IMR-90 (cell line): ENCODE data around the gene PPM1M.

Experiments used
- BHLHE40 ChIP-seq: fragments of 150-350 bp; IDR thresholded peaks from 2 replicates; pipeline ENCODE4 v1.6.1; 2016; ENCODE audit warnings: mild to moderate bottlenecking, low read depth, low read length
- CEBPB ChIP-seq: IDR thresholded peaks from 2 replicates; pipeline ENCODE4 v1.6.1; 2012; ENCODE audit warnings: low read depth, low read length, improper control_type of control experiment
- CHD1 ChIP-seq: IDR thresholded peaks from 2 replicates; pipeline ENCODE4 v1.6.1; 2012; ENCODE audit warnings: low read depth, low read length, improper control_type of control experiment
- CTCF ChIP-seq: conservative IDR thresholded peaks from 2 replicates; pipeline ENCODE4 v1.5.1; 2012; ENCODE audit warnings: mild to moderate bottlenecking, low read depth, low read length, improper control_type of control experiment
- FOS ChIP-seq: fragments of 150-350 bp; IDR thresholded peaks from 2 replicates; pipeline ENCODE4 v1.6.1; 2016; ENCODE audit warnings: low read depth, low read length
- MAFK ChIP-seq: IDR thresholded peaks from 2 replicates; pipeline ENCODE4 v1.6.1; 2012; ENCODE audit warnings: low read depth, low read length, improper control_type of control experiment
- NFE2L2 ChIP-seq: fragments of 150-350 bp; IDR thresholded peaks from 2 replicates; pipeline ENCODE4 v1.6.1; 2016; ENCODE audit warnings: low read depth, mild to moderate bottlenecking, low read length
- POLR2A ChIP-seq: IDR thresholded peaks from 2 replicates; pipeline ENCODE4 v1.6.1; 2012; ENCODE audit warnings: mild to moderate bottlenecking, low read depth, low read length
- RAD21 ChIP-seq: IDR thresholded peaks from 2 replicates; pipeline ENCODE4 v1.6.1; 2012; ENCODE audit warnings: low read length, improper control_type of control experiment
- RFX5 ChIP-seq: IDR thresholded peaks from 2 replicates; pipeline ENCODE4 v1.8.0; 2012; ENCODE audit warnings: low read depth, mild to moderate bottlenecking, low read length, moderate library complexity
- SMC3 ChIP-seq: fragments of 150-350 bp; IDR thresholded peaks from 2 replicates; pipeline ENCODE4 v1.6.1; 2016; ENCODE audit warnings: low read depth, mild to moderate bottlenecking, antibody characterized with exemption, low read length, moderate library complexity

- TF ChIP-seq POLR2A (no peak), RFX5 (no peak), CTCF (no peak), SMC3 (no peak), NFE2L2 (no peak), CHD1 (no peak), CEBPB (no peak), RAD21 (no peak), FOS (no peak), MAFK (no peak), BHLHE40 (no peak)
Measured at GRCh38 chr3:52221563-52222318, 23.8 kb upstream of the PPM1M start.
